ENCODE measurements around the gene DSCAM. TPM values are rescaled to one million over a fixed set of nuclear protein-coding genes. Genes with fewer than 3 reads are reported as not detected.

Gene DSCAM
- polyA plus RNA-seq, 1 experiment: 0.10 TPM

- POLR2A ChIA-PET: no interaction called here
- no peak for DNase-seq (ENCODE audit: low read depth)
- no peak overlapping the region for H3K4me3 ChIP-seq (ENCODE audit: low read depth, low read length)
These were observed 35.4 kb upstream of the DSCAM start for GRCh38 chr21:40882192-40882915.

GRCh38 chr21:40881767-40882166 lies 34.8 kb upstream of the DSCAM start:
- Histone ChIP-seq H3K27me3 (ENCODE audit: control insufficient read depth, insufficient read depth, low read length) (no peaks in the 10 kb centered on the region), H3K36me3 (ENCODE audit: control insufficient read depth, insufficient read depth, low read length) (no peaks in the 10 kb centered on the region), H3K4me3 (ENCODE audit: low read depth, low read length) (no peak overlapping the region)
- no peak for DNase-seq (ENCODE audit: low read depth)
- no peak for TF ChIP-seq CTCF (IDR thresholded peaks at IDR 0.05; ENCODE audit: insufficient read depth, low read depth, low read length)
- POLR2A ChIA-PET: no interaction called here
- CTCF ChIA-PET: no interaction called here

More at GRCh38 chr21:40882192-40882915, 35.4 kb upstream of the DSCAM start:
- Histone ChIP-seq H3K27me3 (ENCODE audit: control insufficient read depth, insufficient read depth, low read length) (no peaks in the 10 kb centered on the region), H3K36me3 (ENCODE audit: control insufficient read depth, insufficient read depth, low read length) (no peaks in the 10 kb centered on the region)
- CTCF ChIA-PET: no interaction called here
- TF ChIP-seq CTCF (IDR thresholded peaks at IDR 0.05; ENCODE audit: insufficient read depth, low read depth, low read length): no peak

- no peak for DNase-seq (ENCODE audit: low read depth)
- POLR2A ChIA-PET: no interaction called here
- TF ChIP-seq CTCF (IDR thresholded peaks at IDR 0.05; ENCODE audit: insufficient read depth, low read depth, low read length): no peak
- Histone ChIP-seq H3K4me3 (ENCODE audit: low read depth, low read length) (no peak overlapping the region), H3K27me3 (ENCODE audit: control insufficient read depth, insufficient read depth, low read length) (no peaks in the 10 kb centered on the region), H3K36me3 (ENCODE audit: control insufficient read depth, insufficient read depth, low read length) (no peaks in the 10 kb centered on the region)
- CTCF ChIA-PET: interaction anchor here (0.6 kb wide), 1 partner anchor 734 kb away, joined by 3 read pairs; no protein-coding TSS in a partner anchor
These were observed 24.1 kb upstream of the DSCAM start for GRCh38 chr21:40871099-40871498.

- POLR2A ChIA-PET: no interaction called here
- no peak for DNase-seq (ENCODE audit: low read depth)
- H3K4me3 ChIP-seq (ENCODE audit: low read depth, low read length): no peak overlapping the region
- no peak for TF ChIP-seq CTCF (IDR thresholded peaks at IDR 0.05; ENCODE audit: insufficient read depth, low read depth, low read length)
- CTCF ChIA-PET: no interaction called here
- no peaks in the 10 kb centered on the region for H3K36me3 ChIP-seq (ENCODE audit: control insufficient read depth, insufficient read depth, low read length)
- H3K27me3 ChIP-seq (ENCODE audit: control insufficient read depth, insufficient read depth, low read length): no peaks in the 10 kb centered on the region
These were observed 16.9 kb upstream of the DSCAM start for GRCh38 chr21:40863839-40864238.

- Histone ChIP-seq H3K36me3 (ENCODE audit: control insufficient read depth, insufficient read depth, low read length) (no peaks in the 10 kb centered on the region), H3K27me3 (ENCODE audit: control insufficient read depth, insufficient read depth, low read length) (no peaks in the 10 kb centered on the region), H3K4me3 (ENCODE audit: low read depth, low read length) (no peak overlapping the region)
- TF ChIP-seq CTCF (IDR thresholded peaks at IDR 0.05; ENCODE audit: insufficient read depth, low read depth, low read length): no peak
- ChIA-PET CTCF (no interaction called here), POLR2A (no interaction called here)
- DNase-seq (ENCODE audit: low read depth): no peak
These were observed 11.6 kb upstream of the DSCAM start for GRCh38 chr21:40858517-40858916.
